Keratinocyte (primary cell): ENCODE results near the gene LDLRAD2. TPM values are rescaled to one million over a fixed set of nuclear protein-coding genes. Genes with fewer than 3 reads are reported as not detected.

ENCODE experiments used
- DNase-seq: peaks from one replicate; pipeline ENCODE4 v3.0.0-alpha.2; 2011; ENCODE audit warnings: low read depth, missing footprints, low spot score
- FAIRE-seq: peaks from 2 replicates; lab custom pipeline; 2011; peaks lifted over from hg19 to GRCh38; lab: Jason Lieb, UNC
- H2AFZ ChIP-seq: 2 replicates; pipeline ENCODE4 v1.6.0; 2012; ENCODE audit warnings: low read length, control low read depth, inconsistent platforms; ENCODE audit not compliant: control insufficient read depth
- H3K27ac ChIP-seq: 2 replicates; pipeline ENCODE4 v1.5.1; 2011; ENCODE audit warnings: low read length; ENCODE audit not compliant: control insufficient read depth, insufficient read depth
- H3K27me3 ChIP-seq: 3 replicates; pipeline ENCODE4 v1.6.0; 2011; ENCODE audit warnings: low read length; ENCODE audit not compliant: control insufficient read depth, insufficient read depth; ENCODE audit errors: extremely low read depth
- H3K36me3 ChIP-seq, 2 experiments: 2 replicates in 1 of 2; 3 replicates in 1 of 2; pipeline ENCODE4 v1.5.1; 2011; ENCODE audit warnings: low read length in 2 of 2, mild to moderate bottlenecking in 1 of 2; ENCODE audit not compliant: control insufficient read depth in 2 of 2, insufficient read depth in 2 of 2; ENCODE audit errors: extremely low read depth in 1 of 2
- H3K4me1 ChIP-seq: 3 replicates; pipeline ENCODE4 v1.5.1; 2011; ENCODE audit warnings: low read length; ENCODE audit not compliant: control insufficient read depth, insufficient read depth; ENCODE audit errors: extremely low read depth
- H3K4me2 ChIP-seq: 3 replicates; pipeline ENCODE4 v1.6.0; 2011; ENCODE audit warnings: low read depth, low read length; ENCODE audit not compliant: control insufficient read depth, insufficient read depth; ENCODE audit errors: extremely low read depth
- H3K4me3 ChIP-seq, 3 experiments: fragments of 200-600 bp in 1 of 3; sonication (generic) in 1 of 3; 2 replicates in 2 of 3; 3 replicates in 1 of 3; pipeline ENCODE4 v1.5.1; 2011 to 2016; ENCODE audit warnings: low read length in 3 of 3, mild to moderate bottlenecking in 3 of 3, control low read depth in 2 of 3, inconsistent platforms in 1 of 3, low read depth in 1 of 3, mixed read lengths in 1 of 3, mixed run types in 1 of 3, moderate library complexity in 1 of 3; ENCODE audit not compliant: control insufficient read depth in 2 of 3, insufficient read depth in 2 of 3; ENCODE audit errors: extremely low read depth in 1 of 3
- H3K79me2 ChIP-seq: 2 replicates; pipeline ENCODE4 v1.6.0; 2012; ENCODE audit warnings: low read length; ENCODE audit not compliant: control insufficient read depth, insufficient read depth
- H3K9ac ChIP-seq: 3 replicates; pipeline ENCODE4 v1.6.0; 2011; ENCODE audit warnings: low read length; ENCODE audit not compliant: control insufficient read depth, insufficient read depth; ENCODE audit errors: extremely low read depth
- H3K9me1 ChIP-seq: 3 replicates; pipeline ENCODE4 v1.6.0; 2011; ENCODE audit warnings: low read length; ENCODE audit not compliant: control insufficient read depth, insufficient read depth; ENCODE audit errors: extremely low read depth
- H3K9me3 ChIP-seq: 2 replicates; pipeline ENCODE4 v1.5.1; 2012; ENCODE audit warnings: low read depth, low read length; ENCODE audit not compliant: control insufficient read depth
- H4K20me1 ChIP-seq: 3 replicates; pipeline ENCODE4 v1.6.0; 2011; ENCODE audit warnings: low read length; ENCODE audit not compliant: control insufficient read depth, insufficient read depth; ENCODE audit errors: extremely low read depth
- EZH2 ChIP-seq: IDR thresholded peaks from one replicate; pipeline ENCODE4 v1.6.1; 2012; ENCODE audit warnings: inconsistent platforms, mild to moderate bottlenecking, low read length, moderate library complexity
- dilution Hi-C: fragments of 300-500 bp; cut with MboI; formaldehyde crosslinking; loops from one replicate; pipeline ENCODE4 v1.7.0; 2020; ENCODE audit warnings: low sequenced_read_pairs; ENCODE audit not compliant: extremely low pct_ligation_motif_present
- polyA plus RNA-seq, 5 experiments: library from polyadenylated mRNA; depleted of rRNA in 3 of 5; stranded (reverse) in 3 of 5; stranded (forward) in 1 of 5; unstranded in 1 of 5; fragments of >200 nt; gene quantifications; 1 replicate in 1 of 5; 2 replicates in 3 of 5; 3 replicates in 1 of 5; pipeline versions ENCODE4 v1.2.1 to v1.2.3, GENCODE V29; 2011 to 2012; ENCODE audit warnings: missing spikeins in 2 of 5, low read depth in 1 of 5, low replicate concordance in 1 of 5
- TF ChIP-seq, protein P1 (sequence below), 3 experiments: IDR thresholded peaks in 1 of 3; conservative IDR thresholded peaks in 1 of 3; optimal IDR thresholded peaks in 1 of 3; 2 replicates in 2 of 3; 3 replicates in 1 of 3; pipeline versions ENCODE3 to v1.5.1; 2011; ENCODE audit warnings: low read length in 3 of 3, mild to moderate bottlenecking in 3 of 3, moderate library complexity in 2 of 3, control low read depth in 1 of 3, inconsistent platforms in 1 of 3; ENCODE audit not compliant: insufficient read depth in 2 of 3; ENCODE audit errors: extremely low read depth in 1 of 3

The LDLRAD2 gene
- polyA plus RNA-seq, 1 donor (not counting 4 experiments of a cell fraction or from before 2014, with no cell fraction given) = 0.07 TPM

DNA sequence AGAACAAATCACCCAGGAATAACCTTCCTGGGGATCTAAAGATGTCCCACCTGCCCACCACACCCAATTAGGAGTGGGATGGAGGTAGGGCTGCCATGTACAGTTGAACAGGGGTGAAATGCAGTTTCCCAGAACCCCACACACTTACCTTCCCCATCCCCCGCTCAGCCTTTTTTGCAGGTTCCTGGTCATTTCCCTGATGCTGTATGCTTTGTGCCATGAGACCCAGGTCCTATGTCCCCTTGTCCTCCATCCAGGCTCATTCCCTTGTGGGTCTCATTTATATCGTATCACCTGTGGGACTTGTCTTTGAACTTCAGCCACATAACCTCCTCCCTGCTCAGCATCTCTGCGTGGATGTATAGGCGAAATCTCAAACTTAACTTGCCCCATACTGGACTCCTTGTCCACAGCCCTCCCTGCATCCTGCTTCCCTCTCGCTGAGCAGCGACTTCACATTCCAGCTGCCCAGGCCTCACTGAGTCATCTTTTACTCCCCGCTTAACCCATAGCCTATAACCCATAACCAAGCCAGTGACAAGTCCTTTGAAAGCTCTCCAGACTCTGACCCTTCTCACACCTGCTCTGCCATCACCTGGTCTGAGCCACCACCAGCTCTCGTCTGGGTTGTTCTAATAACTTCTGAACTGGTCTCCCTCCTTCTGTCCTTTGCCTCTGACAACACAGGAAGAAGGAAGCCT lies 4.7 kb downstream of the LDLRAD2 start:
- Histone ChIP-seq H3K79me2 (no peaks in the 10 kb centered on the region), H3K27me3 (peaks cover 5% of the 10 kb centered on the region), H3K9ac (no peak overlapping the region), H4K20me1 (no peaks in the 10 kb centered on the region), H3K4me3 (no peak overlapping the region), H3K36me3 (peaks cover 0 to 6% of the 10 kb centered on the region in 2 experiments), H3K4me1 (no peaks in the 10 kb centered on the region), H3K9me3 (no peaks in the 10 kb centered on the region), H3K4me2 (no peak overlapping the region), H2AFZ (no peak overlapping the region), H3K27ac (no peak overlapping the region), H3K9me1 (no peaks in the 10 kb centered on the region)
- dilution Hi-C loops = no loop called here
- DNase-seq = no peak
- FAIRE-seq = no peak
- TF ChIP-seq EZH2 = no peak
- TF ChIP-seq, protein P1, sequence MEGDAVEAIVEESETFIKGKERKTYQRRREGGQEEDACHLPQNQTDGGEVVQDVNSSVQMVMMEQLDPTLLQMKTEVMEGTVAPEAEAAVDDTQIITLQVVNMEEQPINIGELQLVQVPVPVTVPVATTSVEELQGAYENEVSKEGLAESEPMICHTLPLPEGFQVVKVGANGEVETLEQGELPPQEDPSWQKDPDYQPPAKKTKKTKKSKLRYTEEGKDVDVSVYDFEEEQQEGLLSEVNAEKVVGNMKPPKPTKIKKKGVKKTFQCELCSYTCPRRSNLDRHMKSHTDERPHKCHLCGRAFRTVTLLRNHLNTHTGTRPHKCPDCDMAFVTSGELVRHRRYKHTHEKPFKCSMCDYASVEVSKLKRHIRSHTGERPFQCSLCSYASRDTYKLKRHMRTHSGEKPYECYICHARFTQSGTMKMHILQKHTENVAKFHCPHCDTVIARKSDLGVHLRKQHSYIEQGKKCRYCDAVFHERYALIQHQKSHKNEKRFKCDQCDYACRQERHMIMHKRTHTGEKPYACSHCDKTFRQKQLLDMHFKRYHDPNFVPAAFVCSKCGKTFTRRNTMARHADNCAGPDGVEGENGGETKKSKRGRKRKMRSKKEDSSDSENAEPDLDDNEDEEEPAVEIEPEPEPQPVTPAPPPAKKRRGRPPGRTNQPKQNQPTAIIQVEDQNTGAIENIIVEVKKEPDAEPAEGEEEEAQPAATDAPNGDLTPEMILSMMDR (optimal IDR thresholded peaks at IDR 0.05 in 1 of 3, IDR thresholded peaks at IDR 0.05 in 1 of 3, conservative IDR thresholded peaks at IDR 0.05 in 1 of 3; ENCODE audit: extremely low read depth in 1 of 3, insufficient read depth in 2 of 3, low read length in 3 of 3) = no peak

GRCh38 chr1:21818656-21819055 lies 6.6 kb downstream of the LDLRAD2 start:
- no peak for DNase-seq
- peaks cover 2 to 10% of the 10 kb centered on the region in 2 experiments for H3K36me3 ChIP-seq
- H3K9me1 ChIP-seq = no peaks in the 10 kb centered on the region
- no peaks in the 10 kb centered on the region for H3K79me2 ChIP-seq
- H3K4me2 ChIP-seq = no peak overlapping the region
- H3K9me3 ChIP-seq = no peaks in the 10 kb centered on the region
- no peak overlapping the region for H3K27ac ChIP-seq
- H3K9ac ChIP-seq = no peak overlapping the region
- no peak overlapping the region for H2AFZ ChIP-seq
- no peak for FAIRE-seq
- no peak overlapping the region for H3K4me3 ChIP-seq
- peaks cover 5% of the 10 kb centered on the region for H3K27me3 ChIP-seq
- no peak for TF ChIP-seq EZH2
- TF ChIP-seq, protein P1 (optimal IDR thresholded peaks at IDR 0.05 in 1 of 3, IDR thresholded peaks at IDR 0.05 in 1 of 3, conservative IDR thresholded peaks at IDR 0.05 in 1 of 3; ENCODE audit: extremely low read depth in 1 of 3, insufficient read depth in 2 of 3, low read length in 3 of 3) = no peak
- dilution Hi-C loops = no loop called here
- no peaks in the 10 kb centered on the region for H3K4me1 ChIP-seq
- no peaks in the 10 kb centered on the region for H4K20me1 ChIP-seq
